Measurements from ENCODE around the gene CYLD.

CYLD gene

DNA sequence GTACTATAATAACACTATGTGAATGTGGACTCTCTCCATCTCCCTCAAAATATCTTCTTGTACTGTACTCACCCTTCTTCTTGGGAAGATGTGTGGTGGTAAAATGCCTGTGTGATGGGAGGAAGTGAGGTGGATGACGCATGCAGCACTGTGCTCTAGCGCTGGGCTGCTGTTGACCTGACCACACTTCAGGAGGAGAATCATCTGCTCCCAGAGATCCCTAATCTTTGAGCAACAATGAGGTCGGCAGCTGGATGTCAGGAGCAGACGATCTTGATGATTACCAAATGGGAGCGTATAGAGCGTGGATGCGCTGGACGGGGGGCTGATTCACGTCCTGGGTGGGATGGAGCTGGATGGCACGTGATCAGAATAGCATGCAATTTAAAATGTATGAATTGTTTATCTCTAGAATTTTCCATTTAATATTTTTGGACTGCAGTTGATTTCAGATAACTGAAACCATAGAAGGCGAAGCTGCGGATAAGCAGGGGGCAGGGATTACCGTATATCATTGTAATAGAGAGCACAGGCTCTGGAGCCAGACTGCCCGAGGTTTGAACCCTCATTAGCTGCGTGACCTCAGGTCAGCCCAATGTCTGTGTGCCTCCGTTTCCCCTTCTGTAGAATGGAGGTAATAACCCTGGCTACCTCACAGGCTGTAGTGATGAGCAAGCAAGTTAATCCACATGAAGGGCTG is 23.7 kb upstream of the CYLD start (continued):
- TF ChIP-seq, protein P1, sequence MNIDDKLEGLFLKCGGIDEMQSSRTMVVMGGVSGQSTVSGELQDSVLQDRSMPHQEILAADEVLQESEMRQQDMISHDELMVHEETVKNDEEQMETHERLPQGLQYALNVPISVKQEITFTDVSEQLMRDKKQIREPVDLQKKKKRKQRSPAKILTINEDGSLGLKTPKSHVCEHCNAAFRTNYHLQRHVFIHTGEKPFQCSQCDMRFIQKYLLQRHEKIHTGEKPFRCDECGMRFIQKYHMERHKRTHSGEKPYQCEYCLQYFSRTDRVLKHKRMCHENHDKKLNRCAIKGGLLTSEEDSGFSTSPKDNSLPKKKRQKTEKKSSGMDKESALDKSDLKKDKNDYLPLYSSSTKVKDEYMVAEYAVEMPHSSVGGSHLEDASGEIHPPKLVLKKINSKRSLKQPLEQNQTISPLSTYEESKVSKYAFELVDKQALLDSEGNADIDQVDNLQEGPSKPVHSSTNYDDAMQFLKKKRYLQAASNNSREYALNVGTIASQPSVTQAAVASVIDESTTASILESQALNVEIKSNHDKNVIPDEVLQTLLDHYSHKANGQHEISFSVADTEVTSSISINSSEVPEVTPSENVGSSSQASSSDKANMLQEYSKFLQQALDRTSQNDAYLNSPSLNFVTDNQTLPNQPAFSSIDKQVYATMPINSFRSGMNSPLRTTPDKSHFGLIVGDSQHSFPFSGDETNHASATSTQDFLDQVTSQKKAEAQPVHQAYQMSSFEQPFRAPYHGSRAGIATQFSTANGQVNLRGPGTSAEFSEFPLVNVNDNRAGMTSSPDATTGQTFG (tag by site-specific recombination; IDR thresholded peaks at IDR 0.05; ENCODE audit: borderline replicate concordance) = no peak
- no peak for TF ChIP-seq ZNF521 (tag by site-specific recombination; IDR thresholded peaks at IDR 0.05)
- TF ChIP-seq, protein P2, sequence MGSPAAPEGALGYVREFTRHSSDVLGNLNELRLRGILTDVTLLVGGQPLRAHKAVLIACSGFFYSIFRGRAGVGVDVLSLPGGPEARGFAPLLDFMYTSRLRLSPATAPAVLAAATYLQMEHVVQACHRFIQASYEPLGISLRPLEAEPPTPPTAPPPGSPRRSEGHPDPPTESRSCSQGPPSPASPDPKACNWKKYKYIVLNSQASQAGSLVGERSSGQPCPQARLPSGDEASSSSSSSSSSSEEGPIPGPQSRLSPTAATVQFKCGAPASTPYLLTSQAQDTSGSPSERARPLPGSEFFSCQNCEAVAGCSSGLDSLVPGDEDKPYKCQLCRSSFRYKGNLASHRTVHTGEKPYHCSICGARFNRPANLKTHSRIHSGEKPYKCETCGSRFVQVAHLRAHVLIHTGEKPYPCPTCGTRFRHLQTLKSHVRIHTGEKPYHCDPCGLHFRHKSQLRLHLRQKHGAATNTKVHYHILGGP (tag by site-specific recombination; IDR thresholded peaks at IDR 0.05) = no peak

DNA sequence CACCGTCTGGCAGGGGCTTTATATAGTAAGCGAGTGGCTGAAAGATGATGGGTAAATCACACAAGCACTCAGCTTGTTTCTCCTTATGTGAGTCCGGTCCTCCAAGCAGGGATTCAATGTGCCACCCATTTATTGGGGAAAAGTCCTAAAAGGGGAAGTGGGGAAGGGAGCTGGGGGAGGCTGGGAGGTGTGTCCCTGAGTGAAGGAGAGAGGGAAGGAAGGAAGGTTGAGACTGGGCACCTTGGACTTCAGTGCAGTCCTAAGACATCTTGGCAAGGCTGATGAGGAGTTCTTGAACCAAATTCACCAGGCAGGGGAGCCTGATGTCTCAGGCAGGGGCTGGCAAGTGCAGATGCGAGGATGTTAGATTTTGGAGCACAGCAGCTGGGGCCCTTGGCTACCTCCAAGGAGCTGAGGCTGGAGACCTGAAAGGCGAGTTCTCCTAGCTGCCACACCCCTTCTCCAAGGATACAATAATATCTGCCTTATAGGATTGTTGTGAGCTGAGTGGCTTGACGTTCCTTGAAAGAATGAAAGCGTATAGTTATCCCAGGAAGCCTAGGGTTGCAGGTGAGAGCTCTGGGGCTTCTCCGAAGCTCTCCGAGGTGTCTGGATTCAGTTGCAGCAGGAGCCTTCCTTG is 23.0 kb upstream of the CYLD start:
- no peak overlapping the region for H3K4me3 ChIP-seq (ENCODE audit: low read depth, low read length)
- ChIA-PET POLR2A (no interaction called here), CTCF (interaction anchor here (1.3 kb wide), 1 partner anchor 53 kb away, joined by 3 read pairs; no protein-coding TSS in a partner anchor)
- H3K9me3 ChIP-seq (ENCODE audit: control insufficient read depth, insufficient read depth, low read depth, low read length) = no peaks in the 10 kb centered on the region
- no peak for TF ChIP-seq WT1 (tag by site-specific recombination; IDR thresholded peaks at IDR 0.05)
- TF ChIP-seq, protein P3, sequence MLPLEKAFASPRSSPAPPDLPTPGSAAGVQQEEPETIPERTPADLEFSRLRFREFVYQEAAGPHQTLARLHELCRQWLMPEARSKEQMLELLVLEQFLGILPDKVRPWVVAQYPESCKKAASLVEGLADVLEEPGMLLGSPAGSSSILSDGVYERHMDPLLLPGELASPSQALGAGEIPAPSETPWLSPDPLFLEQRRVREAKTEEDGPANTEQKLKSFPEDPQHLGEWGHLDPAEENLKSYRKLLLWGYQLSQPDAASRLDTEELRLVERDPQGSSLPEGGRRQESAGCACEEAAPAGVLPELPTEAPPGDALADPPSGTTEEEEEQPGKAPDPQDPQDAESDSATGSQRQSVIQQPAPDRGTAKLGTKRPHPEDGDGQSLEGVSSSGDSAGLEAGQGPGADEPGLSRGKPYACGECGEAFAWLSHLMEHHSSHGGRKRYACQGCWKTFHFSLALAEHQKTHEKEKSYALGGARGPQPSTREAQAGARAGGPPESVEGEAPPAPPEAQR (tag by site-specific recombination; IDR thresholded peaks at IDR 0.05) = no peak
- TF ChIP-seq ZIC2 (tag by site-specific recombination; IDR thresholded peaks at IDR 0.05) = no peak
- TF ChIP-seq, protein P4, sequence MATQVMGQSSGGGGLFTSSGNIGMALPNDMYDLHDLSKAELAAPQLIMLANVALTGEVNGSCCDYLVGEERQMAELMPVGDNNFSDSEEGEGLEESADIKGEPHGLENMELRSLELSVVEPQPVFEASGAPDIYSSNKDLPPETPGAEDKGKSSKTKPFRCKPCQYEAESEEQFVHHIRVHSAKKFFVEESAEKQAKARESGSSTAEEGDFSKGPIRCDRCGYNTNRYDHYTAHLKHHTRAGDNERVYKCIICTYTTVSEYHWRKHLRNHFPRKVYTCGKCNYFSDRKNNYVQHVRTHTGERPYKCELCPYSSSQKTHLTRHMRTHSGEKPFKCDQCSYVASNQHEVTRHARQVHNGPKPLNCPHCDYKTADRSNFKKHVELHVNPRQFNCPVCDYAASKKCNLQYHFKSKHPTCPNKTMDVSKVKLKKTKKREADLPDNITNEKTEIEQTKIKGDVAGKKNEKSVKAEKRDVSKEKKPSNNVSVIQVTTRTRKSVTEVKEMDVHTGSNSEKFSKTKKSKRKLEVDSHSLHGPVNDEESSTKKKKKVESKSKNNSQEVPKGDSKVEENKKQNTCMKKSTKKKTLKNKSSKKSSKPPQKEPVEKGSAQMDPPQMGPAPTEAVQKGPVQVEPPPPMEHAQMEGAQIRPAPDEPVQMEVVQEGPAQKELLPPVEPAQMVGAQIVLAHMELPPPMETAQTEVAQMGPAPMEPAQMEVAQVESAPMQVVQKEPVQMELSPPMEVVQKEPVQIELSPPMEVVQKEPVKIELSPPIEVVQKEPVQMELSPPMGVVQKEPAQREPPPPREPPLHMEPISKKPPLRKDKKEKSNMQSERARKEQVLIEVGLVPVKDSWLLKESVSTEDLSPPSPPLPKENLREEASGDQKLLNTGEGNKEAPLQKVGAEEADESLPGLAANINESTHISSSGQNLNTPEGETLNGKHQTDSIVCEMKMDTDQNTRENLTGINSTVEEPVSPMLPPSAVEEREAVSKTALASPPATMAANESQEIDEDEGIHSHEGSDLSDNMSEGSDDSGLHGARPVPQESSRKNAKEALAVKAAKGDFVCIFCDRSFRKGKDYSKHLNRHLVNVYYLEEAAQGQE (tag by site-specific recombination; IDR thresholded peaks at IDR 0.05) = no peak
- no peak for TF ChIP-seq ZNF561 (tag by site-specific recombination; IDR thresholded peaks at IDR 0.05; ENCODE audit: borderline replicate concordance)
- no peak for TF ChIP-seq ZNF214 (tag by site-specific recombination; IDR thresholded peaks at IDR 0.05; ENCODE audit: borderline replicate concordance)
- TF ChIP-seq ZNF521 (tag by site-specific recombination; IDR thresholded peaks at IDR 0.05) = no peak
- TF ChIP-seq ZNF433 (tag by site-specific recombination; IDR thresholded peaks at IDR 0.05; ENCODE audit: low read depth) = no peak
- TF ChIP-seq, protein P5, sequence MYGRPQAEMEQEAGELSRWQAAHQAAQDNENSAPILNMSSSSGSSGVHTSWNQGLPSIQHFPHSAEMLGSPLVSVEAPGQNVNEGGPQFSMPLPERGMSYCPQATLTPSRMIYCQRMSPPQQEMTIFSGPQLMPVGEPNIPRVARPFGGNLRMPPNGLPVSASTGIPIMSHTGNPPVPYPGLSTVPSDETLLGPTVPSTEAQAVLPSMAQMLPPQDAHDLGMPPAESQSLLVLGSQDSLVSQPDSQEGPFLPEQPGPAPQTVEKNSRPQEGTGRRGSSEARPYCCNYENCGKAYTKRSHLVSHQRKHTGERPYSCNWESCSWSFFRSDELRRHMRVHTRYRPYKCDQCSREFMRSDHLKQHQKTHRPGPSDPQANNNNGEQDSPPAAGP (tag by site-specific recombination; IDR thresholded peaks at IDR 0.05) = no peak
- no peak for TF ChIP-seq YY2 (tag by site-specific recombination; IDR thresholded peaks at IDR 0.05)
- no peak for TF ChIP-seq ZNF514 (tag by site-specific recombination; IDR thresholded peaks at IDR 0.05)
- TF ChIP-seq ZNF132 (tag by site-specific recombination; IDR thresholded peaks at IDR 0.05; ENCODE audit: borderline replicate concordance) = no peak
- no peak for TF ChIP-seq ZNF37A (tag by site-specific recombination; IDR thresholded peaks at IDR 0.05)
- TF ChIP-seq ZNF341 (tag by site-specific recombination; IDR thresholded peaks at IDR 0.05; ENCODE audit: low read depth) = no peak
- TF ChIP-seq, protein P6, sequence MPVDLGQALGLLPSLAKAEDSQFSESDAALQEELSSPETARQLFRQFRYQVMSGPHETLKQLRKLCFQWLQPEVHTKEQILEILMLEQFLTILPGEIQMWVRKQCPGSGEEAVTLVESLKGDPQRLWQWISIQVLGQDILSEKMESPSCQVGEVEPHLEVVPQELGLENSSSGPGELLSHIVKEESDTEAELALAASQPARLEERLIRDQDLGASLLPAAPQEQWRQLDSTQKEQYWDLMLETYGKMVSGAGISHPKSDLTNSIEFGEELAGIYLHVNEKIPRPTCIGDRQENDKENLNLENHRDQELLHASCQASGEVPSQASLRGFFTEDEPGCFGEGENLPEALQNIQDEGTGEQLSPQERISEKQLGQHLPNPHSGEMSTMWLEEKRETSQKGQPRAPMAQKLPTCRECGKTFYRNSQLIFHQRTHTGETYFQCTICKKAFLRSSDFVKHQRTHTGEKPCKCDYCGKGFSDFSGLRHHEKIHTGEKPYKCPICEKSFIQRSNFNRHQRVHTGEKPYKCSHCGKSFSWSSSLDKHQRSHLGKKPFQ (tag by site-specific recombination; IDR thresholded peaks at IDR 0.05) = no peak
- TF ChIP-seq RBAK (tag by site-specific recombination; IDR thresholded peaks at IDR 0.05) = no peak
- TF ChIP-seq ZNF266 (tag by site-specific recombination; IDR thresholded peaks at IDR 0.05; ENCODE audit: low read depth) = no peak
- TF ChIP-seq, protein P7, sequence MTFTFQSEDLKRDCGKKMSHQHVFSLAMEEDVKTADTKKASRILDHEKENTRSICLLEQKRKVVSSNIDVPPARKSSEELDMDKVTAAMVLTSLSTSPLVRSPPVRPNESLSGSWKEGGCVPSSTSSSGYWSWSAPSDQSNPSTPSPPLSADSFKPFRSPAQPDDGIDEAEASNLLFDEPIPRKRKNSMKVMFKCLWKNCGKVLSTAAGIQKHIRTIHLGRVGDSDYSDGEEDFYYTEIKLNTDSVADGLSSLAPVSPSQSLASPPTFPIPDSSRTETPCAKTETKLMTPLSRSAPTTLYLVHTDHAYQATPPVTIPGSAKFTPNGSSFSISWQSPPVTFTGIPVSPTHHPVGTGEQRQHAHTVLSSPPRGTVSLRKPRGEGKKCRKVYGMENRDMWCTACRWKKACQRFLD (tag by site-specific recombination; IDR thresholded peaks at IDR 0.05) = no peak
- TF ChIP-seq ZNF670 (tag by site-specific recombination; IDR thresholded peaks at IDR 0.05; ENCODE audit: low read depth) = no peak
- no peak for TF ChIP-seq ZNF510 (tag by site-specific recombination; IDR thresholded peaks at IDR 0.05; ENCODE audit: insufficient replicate concordance)
- no peaks in the 10 kb centered on the region for H3K4me1 ChIP-seq (ENCODE audit: control insufficient read depth, insufficient read depth, low read length)
- no peak overlapping the region for H3K27ac ChIP-seq (ENCODE audit: extremely low read depth, low read depth, low read length)
- H3K36me3 ChIP-seq (ENCODE audit: control insufficient read depth in 2 of 2, insufficient read depth in 1 of 2, low read length in 2 of 2) = no peaks in the 10 kb centered on the region

Measured in HEK293 (cell line).